Duodenal mucosa (tissue), 2 donors: ENCODE data around the gene TMEM11.

Experiments used
- H3K27ac ChIP-seq: one replicate; pipeline ENCODE4 v1.7.0; 2013; ENCODE audit warnings: low read depth, low read length
- H3K27me3 ChIP-seq, 2 donors: one replicate each; pipeline ENCODE4 v1.7.0; 2013; ENCODE audit warnings: low read length in 2 of 2, control low read depth in 1 of 2; ENCODE audit not compliant: insufficient read depth in 2 of 2, control insufficient read depth in 1 of 2
- H3K36me3 ChIP-seq, 2 donors: one replicate each; pipeline ENCODE4 v1.7.0; 2013; ENCODE audit warnings: low read length in 2 of 2, control low read depth in 1 of 2; ENCODE audit not compliant: insufficient read depth in 2 of 2, control insufficient read depth in 1 of 2
- H3K4me1 ChIP-seq, 2 donors: one replicate each; pipeline ENCODE4 v1.7.0; 2013; ENCODE audit warnings: low read length in 2 of 2, control low read depth in 1 of 2; ENCODE audit not compliant: insufficient read depth in 2 of 2, control insufficient read depth in 1 of 2
- H3K4me3 ChIP-seq, 2 donors: one replicate each; pipeline ENCODE4 v1.7.0; 2013; ENCODE audit warnings: low read length in 2 of 2, low read depth in 1 of 2
- H3K9ac ChIP-seq, 2 donors: one replicate each; pipeline ENCODE4 v1.7.0; 2013; ENCODE audit warnings: low read length in 2 of 2, low read depth in 1 of 2
- H3K9me3 ChIP-seq, 2 donors: one replicate each; pipeline ENCODE4 v1.7.0; 2013; ENCODE audit warnings: low read length in 2 of 2, control low read depth in 1 of 2; ENCODE audit not compliant: control insufficient read depth in 1 of 2

TMEM11 gene

DNA sequence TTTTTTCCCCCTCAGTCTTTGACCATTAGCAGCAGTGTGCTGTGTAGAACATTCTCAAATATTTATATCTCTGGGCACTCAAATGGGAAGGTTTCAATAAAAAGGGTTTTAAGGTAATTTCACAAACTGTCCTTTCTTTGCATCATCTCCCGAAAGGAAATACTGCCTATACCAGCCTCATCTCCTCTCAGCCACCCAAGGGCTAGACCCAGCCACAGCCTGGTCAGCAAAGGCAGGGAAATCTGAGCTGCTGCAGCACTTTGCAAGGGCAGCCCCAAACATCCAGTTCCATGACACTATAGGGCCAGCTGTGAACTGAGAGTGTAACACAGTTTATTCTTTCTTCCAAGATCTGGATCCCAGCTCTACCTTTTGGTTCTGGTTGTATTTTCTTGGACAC lies 28.9 kb downstream of the TMEM11 start:
- H3K4me3 ChIP-seq, result no peak overlapping the region
- H3K36me3 ChIP-seq, result peaks cover 24 to 45% of the 10 kb centered on the region in 2 donors
- H3K9me3 ChIP-seq, result no peaks in the 10 kb centered on the region
- H3K4me1 ChIP-seq, result no peaks in the 10 kb centered on the region
- no peak overlapping the region for H3K9ac ChIP-seq
- no peaks in the 10 kb centered on the region for H3K27me3 ChIP-seq
- no peak overlapping the region for H3K27ac ChIP-seq

DNA sequence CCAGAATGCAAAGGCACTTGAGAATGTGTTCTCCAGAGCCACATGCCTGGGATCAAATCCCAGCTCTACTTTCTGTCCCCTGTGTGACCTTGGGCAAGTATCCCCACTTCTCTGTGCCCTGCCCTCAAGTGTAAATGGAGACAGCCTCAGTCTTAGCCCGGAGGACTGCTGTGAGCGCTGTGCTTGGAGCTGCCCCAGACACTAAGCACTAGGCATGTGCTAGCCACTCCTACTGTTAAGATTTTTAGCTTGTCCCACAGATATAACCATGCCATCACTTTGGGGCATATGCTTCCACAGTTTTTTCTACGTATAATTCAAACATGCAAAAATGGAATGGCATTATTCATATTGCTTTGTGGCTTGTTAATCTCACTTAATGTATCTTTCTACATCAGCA lies 29.4 kb downstream of the TMEM11 start:
- Histone ChIP-seq H3K9ac (no peak overlapping the region), H3K4me3 (no peak overlapping the region), H3K27ac (no peak overlapping the region), H3K9me3 (no peaks in the 10 kb centered on the region), H3K27me3 (no peaks in the 10 kb centered on the region), H3K4me1 (no peaks in the 10 kb centered on the region), H3K36me3 (peaks cover 24 to 44% of the 10 kb centered on the region in 2 donors)

DNA sequence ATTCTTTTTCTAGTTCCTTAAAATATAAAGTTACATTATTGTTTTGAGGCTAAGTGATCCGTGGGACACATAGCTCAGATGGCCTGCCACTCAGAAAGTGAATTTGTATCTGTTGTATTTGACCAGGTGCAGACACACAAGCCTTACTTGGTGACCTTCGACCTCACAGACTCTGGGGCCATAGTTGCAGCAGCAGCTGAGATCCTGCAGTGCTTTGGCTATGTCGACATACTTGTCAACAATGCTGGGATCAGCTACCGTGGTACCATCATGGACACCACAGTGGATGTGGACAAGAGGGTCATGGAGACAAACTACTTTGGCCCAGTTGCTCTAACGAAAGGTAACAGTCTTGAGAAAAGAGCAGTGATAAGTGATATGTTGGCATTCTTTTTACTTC lies 30.5 kb downstream of the TMEM11 start:
- Histone ChIP-seq H3K4me3 (no peak overlapping the region), H3K9me3 (no peaks in the 10 kb centered on the region), H3K36me3 (peaks cover 19 to 33% of the 10 kb centered on the region in 2 donors), H3K4me1 (no peaks in the 10 kb centered on the region), H3K27ac (no peak overlapping the region), H3K9ac (no peak overlapping the region), H3K27me3 (no peaks in the 10 kb centered on the region)

DNA sequence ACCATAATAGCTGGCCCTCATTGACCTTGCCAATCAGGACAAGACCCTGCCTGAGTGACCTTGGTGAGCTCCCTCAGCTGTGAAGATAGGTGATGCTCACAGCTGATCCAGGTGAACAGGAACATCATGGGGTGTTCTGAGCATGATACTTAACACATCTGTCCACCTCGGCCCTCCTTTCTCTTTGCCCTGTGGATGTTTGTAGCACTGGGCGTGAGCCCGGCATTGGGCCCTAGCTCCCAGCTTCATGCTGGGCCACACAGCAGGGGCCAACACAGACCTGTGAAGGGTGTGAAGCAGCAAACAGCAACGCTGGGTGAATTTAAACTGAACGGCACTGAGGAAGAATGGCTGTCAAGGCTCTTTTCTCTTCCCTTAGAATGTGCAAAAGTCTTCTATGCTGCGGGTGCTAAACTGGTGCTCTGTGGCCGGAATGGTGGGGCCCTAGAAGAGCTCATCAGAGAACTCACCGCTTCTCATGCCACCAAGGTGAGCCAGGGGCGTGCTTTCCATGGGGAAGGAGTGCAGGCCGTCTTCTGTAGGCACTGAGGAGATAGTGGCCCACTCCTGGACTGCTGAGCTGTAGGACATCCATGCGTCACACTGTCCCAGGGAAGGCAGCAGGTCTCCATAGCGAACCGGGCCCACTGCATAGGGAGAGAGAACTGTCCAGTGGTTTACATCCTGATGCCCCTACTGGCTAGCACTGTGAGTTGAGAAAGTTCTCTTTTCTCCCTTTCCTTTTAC lies 35.9 kb downstream of the TMEM11 start:
- Histone ChIP-seq H3K9me3 (no peaks in the 10 kb centered on the region), H3K36me3 (peaks cover 4 to 23% of the 10 kb centered on the region in 2 donors), H3K27ac (no peak overlapping the region), H3K4me3 (no peak overlapping the region), H3K9ac (no peak overlapping the region), H3K4me1 (no peaks in the 10 kb centered on the region), H3K27me3 (no peaks in the 10 kb centered on the region)

DNA sequence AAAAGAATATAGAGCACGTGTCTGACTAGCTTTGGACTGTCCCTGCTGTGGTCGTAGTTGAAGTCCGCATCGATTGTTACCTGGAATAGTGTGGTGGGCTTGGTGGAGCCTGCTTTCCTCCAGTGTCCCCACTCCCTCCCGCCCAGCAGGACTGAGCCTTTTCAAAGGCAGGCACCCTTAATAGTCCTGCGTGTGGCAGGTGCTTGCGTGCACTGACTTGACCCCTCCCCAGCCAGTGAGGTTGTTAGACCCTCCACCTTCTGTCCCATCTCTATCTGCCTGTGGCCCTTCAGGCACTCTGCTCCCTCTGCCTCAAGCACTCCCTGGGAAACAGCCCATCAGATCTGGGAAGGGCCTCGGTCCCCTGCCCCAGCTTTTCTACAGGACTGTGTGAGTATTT lies 36.6 kb downstream of the TMEM11 start:
- H3K9me3 ChIP-seq, result no peaks in the 10 kb centered on the region
- peaks cover 6 to 29% of the 10 kb centered on the region in 2 donors for H3K36me3 ChIP-seq
- H3K4me3 ChIP-seq, result no peak overlapping the region
- H3K4me1 ChIP-seq, result no peaks in the 10 kb centered on the region
- no peak overlapping the region for H3K9ac ChIP-seq
- no peaks in the 10 kb centered on the region for H3K27me3 ChIP-seq
- H3K27ac ChIP-seq, result no peak overlapping the region

DNA sequence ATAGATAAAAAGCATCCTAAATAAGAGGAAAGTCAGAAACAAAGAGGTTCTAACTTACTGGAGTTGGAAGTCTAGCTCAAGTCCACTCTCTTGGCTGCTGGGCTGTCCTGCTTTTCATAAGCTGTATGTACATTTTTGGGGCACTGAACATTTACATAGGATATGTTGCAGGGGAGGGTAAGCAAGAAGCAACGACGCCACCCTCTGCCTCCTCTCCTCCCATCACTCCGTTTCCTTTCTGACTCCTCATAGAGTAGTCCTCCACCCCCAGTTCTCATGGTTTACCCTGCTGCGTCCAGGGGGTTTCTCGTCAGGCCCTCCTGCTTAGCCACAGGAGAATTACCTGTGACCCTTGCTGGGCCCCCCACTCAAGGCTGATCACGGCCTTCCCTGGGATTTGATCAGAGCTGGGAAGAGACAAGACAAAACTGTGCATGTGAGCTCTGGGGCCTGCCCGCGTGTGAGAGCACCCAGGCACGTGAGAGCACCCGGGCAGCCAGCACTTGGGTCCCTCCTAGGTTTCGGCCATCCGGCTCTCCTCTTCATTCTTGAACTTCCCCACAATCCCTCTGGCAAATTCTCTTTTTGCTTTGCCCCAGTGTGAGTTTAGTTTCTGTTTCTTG lies 37.1 kb downstream of the TMEM11 start:
- H3K27me3 ChIP-seq, result no peaks in the 10 kb centered on the region
- peaks cover 6 to 29% of the 10 kb centered on the region in 2 donors for H3K36me3 ChIP-seq
- no peak overlapping the region for H3K27ac ChIP-seq
- no peaks in the 10 kb centered on the region for H3K4me1 ChIP-seq
- no peaks in the 10 kb centered on the region for H3K9me3 ChIP-seq
- no peak overlapping the region for H3K9ac ChIP-seq
- no peak overlapping the region for H3K4me3 ChIP-seq

DNA sequence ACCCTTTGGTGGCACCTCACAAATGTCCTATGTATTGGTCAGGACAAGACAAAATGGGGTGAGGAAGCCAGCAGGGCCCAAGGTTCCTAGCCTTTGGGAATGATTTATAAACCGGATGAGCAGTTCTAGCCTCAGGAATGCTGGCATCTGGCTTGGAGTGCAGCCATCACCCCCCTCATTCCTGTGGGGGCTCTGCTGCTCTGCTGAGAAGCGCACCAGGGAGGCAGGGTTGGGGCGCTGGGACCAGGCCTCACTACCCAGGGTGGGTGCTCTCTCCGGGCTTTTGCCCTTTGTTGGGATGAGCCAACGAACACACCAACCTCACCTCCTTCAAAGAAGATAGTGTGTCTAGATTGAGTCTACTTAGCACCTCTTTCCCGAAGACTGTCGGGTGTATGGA lies 39.2 kb downstream of the TMEM11 start:
- Histone ChIP-seq H3K9me3 (no peaks in the 10 kb centered on the region), H3K4me1 (peaks cover 4 to 5% of the 10 kb centered on the region in 2 donors), H3K27ac (no peak overlapping the region), H3K36me3 (peaks cover 6 to 29% of the 10 kb centered on the region in 2 donors), H3K4me3 (no peak overlapping the region), H3K27me3 (no peaks in the 10 kb centered on the region), H3K9ac (no peak overlapping the region)

DNA sequence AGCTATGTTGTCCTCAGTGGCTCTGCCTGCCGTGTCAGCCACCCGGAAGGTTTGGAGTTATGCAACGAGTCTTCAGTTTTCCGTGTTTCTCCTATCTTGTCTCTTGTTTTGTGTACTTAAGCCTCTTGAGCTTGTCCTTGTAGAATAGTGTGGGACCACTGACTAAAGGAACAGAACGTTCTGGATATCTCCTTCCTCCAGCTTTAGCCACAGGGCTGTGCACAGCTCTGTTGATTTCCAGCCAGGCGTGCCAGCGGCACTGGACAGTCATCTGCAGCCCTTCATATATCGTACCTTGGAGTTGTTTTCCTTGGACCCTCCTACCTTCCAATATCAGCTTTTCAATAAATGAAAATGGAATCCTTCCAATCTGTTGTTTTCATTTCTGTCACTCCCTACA lies 39.8 kb downstream of the TMEM11 start:
- no peaks in the 10 kb centered on the region for H3K27me3 ChIP-seq
- H3K4me1 ChIP-seq, result peaks cover 4 to 5% of the 10 kb centered on the region in 2 donors
- no peak overlapping the region for H3K9ac ChIP-seq
- H3K36me3 ChIP-seq, result peaks cover 6 to 29% of the 10 kb centered on the region in 2 donors
- no peaks in the 10 kb centered on the region for H3K9me3 ChIP-seq
- H3K4me3 ChIP-seq, result no peak overlapping the region
- H3K27ac ChIP-seq, result no peak overlapping the region

DNA sequence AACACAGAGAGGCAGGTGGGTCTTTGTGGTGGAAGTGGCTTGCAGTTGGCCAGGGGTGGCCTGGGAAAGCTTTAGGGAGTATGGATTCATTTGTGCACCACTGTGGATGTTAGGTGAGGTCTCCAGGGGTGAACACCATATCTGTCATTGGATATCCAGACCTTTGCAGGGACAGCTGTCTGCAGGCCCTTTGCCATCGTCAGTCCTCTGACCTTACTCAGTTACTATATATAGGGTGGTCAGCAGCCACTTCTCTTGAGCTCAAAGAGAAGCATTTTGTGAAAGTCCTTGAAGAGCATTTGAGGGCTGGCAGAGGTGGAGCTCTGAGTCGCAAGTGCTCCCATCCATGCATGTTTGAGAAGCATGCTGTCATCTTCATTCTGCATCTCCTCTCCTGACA lies 40.4 kb downstream of the TMEM11 start:
- H3K4me1 ChIP-seq, result peaks cover 4 to 5% of the 10 kb centered on the region in 2 donors
- H3K4me3 ChIP-seq, result no peak overlapping the region
- no peaks in the 10 kb centered on the region for H3K9me3 ChIP-seq
- no peak overlapping the region for H3K27ac ChIP-seq
- H3K27me3 ChIP-seq, result no peaks in the 10 kb centered on the region
- H3K36me3 ChIP-seq, result peaks cover 6 to 29% of the 10 kb centered on the region in 2 donors
- no peak overlapping the region for H3K9ac ChIP-seq

DNA sequence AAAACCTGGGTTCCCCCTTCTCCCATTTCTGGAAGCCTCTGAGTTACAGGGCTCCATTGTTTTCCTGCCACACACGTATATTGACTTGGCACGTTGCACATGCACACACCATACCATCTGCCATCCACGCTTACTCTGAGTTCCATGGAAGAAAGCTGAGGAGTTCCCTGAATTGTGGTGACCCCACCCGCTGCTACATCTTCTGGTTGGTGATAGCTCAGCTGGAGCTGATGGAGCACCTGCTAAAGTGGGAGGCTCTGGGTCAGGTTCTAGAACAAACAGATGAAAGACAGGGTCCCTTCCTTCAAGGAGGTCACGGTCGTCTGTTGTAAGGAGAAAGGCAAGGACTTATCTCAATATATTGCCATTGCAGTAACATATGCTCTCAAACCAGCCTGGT lies 41.1 kb downstream of the TMEM11 start:
- no peak overlapping the region for H3K27ac ChIP-seq
- H3K36me3 ChIP-seq, result peaks cover 6 to 25% of the 10 kb centered on the region in 2 donors
- H3K4me3 ChIP-seq, result no peak overlapping the region
- H3K9me3 ChIP-seq, result no peaks in the 10 kb centered on the region
- no peaks in the 10 kb centered on the region for H3K27me3 ChIP-seq
- H3K4me1 ChIP-seq, result peaks cover 4 to 5% of the 10 kb centered on the region in 2 donors
- no peak overlapping the region for H3K9ac ChIP-seq
